HEK293 (cell line): ENCODE results near the gene TAS2R38.
"Not testable (repeated sequence)": the region's sequence is repeated elsewhere in the genome, so short reads cannot be mapped to it uniquely, and the experiment has no call there.

Source experiments
- CTCF ChIA-PET: fragments of 350-600 bp; formaldehyde crosslinking; extraction: SDS; loops from one replicate; lab custom pipeline; 2021; ENCODE audit warnings: antibody characterized with exemption; lab: Yijun Ruan, JAX
- POLR2A ChIA-PET: fragments of 300-600 bp; formaldehyde crosslinking; extraction: SDS; loops from one replicate; lab custom pipeline; 2020; ENCODE audit warnings: antibody characterized with exemption, inconsistent platforms; lab: Yijun Ruan, JAX
- H3K27ac ChIP-seq: fragments of 200-500 bp; sonication (Bioruptor generic); 2 replicates; pipeline ENCODE4 v1.5.1; 2014; ENCODE audit warnings: low read depth, low read length, control low read depth, inconsistent platforms; ENCODE audit errors: extremely low read depth
- H3K36me3 ChIP-seq, 2 experiments: fragments of 200-500 bp in 1 of 2; sonication (Bioruptor generic) in 1 of 2; 1 replicate in 1 of 2; 2 replicates in 1 of 2; pipeline ENCODE4 v1.5.1; 2014 to 2017; ENCODE audit warnings: inconsistent platforms in 2 of 2, low read length in 2 of 2; ENCODE audit not compliant: control insufficient read depth in 2 of 2, insufficient read depth in 1 of 2
- H3K4me1 ChIP-seq: fragments of 200-500 bp; sonication (Bioruptor generic); 2 replicates; pipeline ENCODE4 v1.5.1; 2014; ENCODE audit warnings: mild to moderate bottlenecking, low read length, inconsistent platforms; ENCODE audit not compliant: control insufficient read depth, insufficient read depth
- H3K4me3 ChIP-seq: 2 replicates; pipeline ENCODE4 v1.5.1; 2011; ENCODE audit warnings: low read depth, mild to moderate bottlenecking, control low read depth, low read length, moderate library complexity
- H3K9me3 ChIP-seq: fragments of 200-500 bp; sonication (Bioruptor generic); 2 replicates; pipeline ENCODE4 v1.5.1; 2014; ENCODE audit warnings: low read depth, low read length, inconsistent platforms; ENCODE audit not compliant: control insufficient read depth, insufficient read depth
- KLF1 ChIP-seq: fragments of 450-650 bp; formaldehyde crosslinking; IDR thresholded peaks from 2 replicates; pipeline ENCODE4 v1.5.1; 2016; ENCODE audit warnings: missing biosample characterization, missing genetic modification characterization
- KLF8 ChIP-seq: fragments of 450-650 bp; formaldehyde crosslinking; IDR thresholded peaks from 2 replicates; pipeline ENCODE4 v1.5.1; 2016; ENCODE audit warnings: missing biosample characterization, missing genetic modification characterization
- OSR2 ChIP-seq: fragments of 450-650 bp; formaldehyde crosslinking; IDR thresholded peaks from 2 replicates; pipeline ENCODE4 v1.5.1; 2016; ENCODE audit warnings: missing biosample characterization, missing genetic modification characterization
- PRDM10 ChIP-seq: fragments of 450-650 bp; formaldehyde crosslinking; IDR thresholded peaks from 2 replicates; pipeline ENCODE4 v1.5.1; 2016; ENCODE audit warnings: missing biosample characterization, missing genetic modification characterization
- ZNF202 ChIP-seq: fragments of 450-650 bp; formaldehyde crosslinking; IDR thresholded peaks from 2 replicates; pipeline ENCODE4 v1.5.1; 2016; ENCODE audit warnings: missing biosample characterization, missing genetic modification characterization, borderline replicate concordance
- ZNF558 ChIP-seq: fragments of 450-650 bp; formaldehyde crosslinking; IDR thresholded peaks from 2 replicates; pipeline ENCODE4 v1.5.1; 2016; ENCODE audit warnings: missing biosample characterization, missing genetic modification characterization
- ZNF707 ChIP-seq: fragments of 450-650 bp; formaldehyde crosslinking; IDR thresholded peaks from 2 replicates; pipeline ENCODE4 v1.5.1; 2016; ENCODE audit warnings: missing biosample characterization, missing genetic modification characterization
- ZSCAN5A ChIP-seq: fragments of 450-650 bp; formaldehyde crosslinking; IDR thresholded peaks from 2 replicates; pipeline ENCODE4 v1.5.1; 2016; ENCODE audit warnings: missing biosample characterization, missing genetic modification characterization
- TF ChIP-seq, protein P1 (sequence below): fragments of 450-650 bp; IDR thresholded peaks from 2 replicates; pipeline ENCODE4 v1.5.1; 2018; ENCODE audit warnings: missing biosample characterization, missing genetic modification characterization
- TF ChIP-seq, protein P2 (sequence below): fragments of 450-650 bp; formaldehyde crosslinking; IDR thresholded peaks from 2 replicates; pipeline ENCODE4 v1.5.1; 2016; ENCODE audit warnings: missing biosample characterization, missing genetic modification characterization, borderline replicate concordance
- TF ChIP-seq, protein P3 (sequence below): fragments of 450-650 bp; formaldehyde crosslinking; IDR thresholded peaks from 2 replicates; pipeline ENCODE4 v1.5.1; 2016; ENCODE audit warnings: missing biosample characterization, missing genetic modification characterization, borderline replicate concordance
- TF ChIP-seq, protein P4 (sequence below): fragments of 450-650 bp; formaldehyde crosslinking; IDR thresholded peaks from 2 replicates; pipeline ENCODE4 v1.5.1; 2017; ENCODE audit warnings: missing biosample characterization, missing genetic modification characterization
- TF ChIP-seq, protein P5 (sequence below): fragments of 450-650 bp; formaldehyde crosslinking; IDR thresholded peaks from 2 replicates; pipeline ENCODE4 v1.5.1; 2016; ENCODE audit warnings: missing biosample characterization, missing genetic modification characterization

Gene TAS2R38

GRCh38 chr7:141986923-141987322 lies 13.3 kb upstream of the TAS2R38 start:
- ChIA-PET CTCF (interaction anchor here (0.5 kb wide), 1 partner anchor 1310 kb away, joined by 3 read pairs; no protein-coding TSS in a partner anchor), POLR2A (no interaction called here)
- Histone ChIP-seq H3K36me3 (no peaks in the 10 kb centered on the region), H3K4me3 (no peak overlapping the region), H3K4me1 (no peaks in the 10 kb centered on the region), H3K27ac (no peak overlapping the region)
- TF ChIP-seq, protein P1, sequence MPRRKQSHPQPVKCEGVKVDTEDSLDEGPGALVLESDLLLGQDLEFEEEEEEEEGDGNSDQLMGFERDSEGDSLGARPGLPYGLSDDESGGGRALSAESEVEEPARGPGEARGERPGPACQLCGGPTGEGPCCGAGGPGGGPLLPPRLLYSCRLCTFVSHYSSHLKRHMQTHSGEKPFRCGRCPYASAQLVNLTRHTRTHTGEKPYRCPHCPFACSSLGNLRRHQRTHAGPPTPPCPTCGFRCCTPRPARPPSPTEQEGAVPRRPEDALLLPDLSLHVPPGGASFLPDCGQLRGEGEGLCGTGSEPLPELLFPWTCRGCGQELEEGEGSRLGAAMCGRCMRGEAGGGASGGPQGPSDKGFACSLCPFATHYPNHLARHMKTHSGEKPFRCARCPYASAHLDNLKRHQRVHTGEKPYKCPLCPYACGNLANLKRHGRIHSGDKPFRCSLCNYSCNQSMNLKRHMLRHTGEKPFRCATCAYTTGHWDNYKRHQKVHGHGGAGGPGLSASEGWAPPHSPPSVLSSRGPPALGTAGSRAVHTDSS (tag by site-specific recombination), result no peak
- no peak for TF ChIP-seq KLF8 (tag by site-specific recombination)
- TF ChIP-seq ZNF558 (tag by site-specific recombination), result no peak
- no peak for TF ChIP-seq ZNF202 (tag by site-specific recombination)
- no peak for TF ChIP-seq ZSCAN5A (tag by site-specific recombination)
- TF ChIP-seq, all 188 proteins: peak for 0
- no peaks in the 10 kb centered on the region for H3K9me3 ChIP-seq

DNA sequence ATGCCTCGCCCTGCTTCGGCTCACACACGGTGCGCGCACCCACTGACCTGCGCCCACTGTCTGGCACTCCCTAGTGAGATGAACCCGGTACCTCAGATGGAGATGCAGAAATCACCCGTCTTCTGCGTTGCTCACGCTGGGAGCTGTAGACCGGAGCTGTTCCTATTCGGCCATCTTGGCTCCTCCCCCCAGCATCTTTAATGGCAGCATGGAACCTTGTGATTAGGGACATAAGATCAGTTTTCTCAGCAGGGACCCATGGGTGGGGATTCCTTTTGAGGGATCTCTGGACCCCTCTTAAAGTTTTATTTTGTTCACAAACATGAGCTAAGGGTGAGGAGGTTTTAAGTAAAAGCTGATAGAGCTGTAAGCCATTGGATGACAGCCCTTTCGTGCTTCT lies 12.4 kb upstream of the TAS2R38 start:
- H3K27ac ChIP-seq, H3K4me1 ChIP-seq, H3K4me3 ChIP-seq, H3K36me3 ChIP-seq, H3K9me3 ChIP-seq, POLR2A ChIA-PET: not testable (repeated sequence)
- CTCF ChIA-PET, result interaction anchor here (1.0 kb wide), 1 partner anchor 10 kb away, joined by 8 read pairs; no protein-coding TSS in a partner anchor

DNA sequence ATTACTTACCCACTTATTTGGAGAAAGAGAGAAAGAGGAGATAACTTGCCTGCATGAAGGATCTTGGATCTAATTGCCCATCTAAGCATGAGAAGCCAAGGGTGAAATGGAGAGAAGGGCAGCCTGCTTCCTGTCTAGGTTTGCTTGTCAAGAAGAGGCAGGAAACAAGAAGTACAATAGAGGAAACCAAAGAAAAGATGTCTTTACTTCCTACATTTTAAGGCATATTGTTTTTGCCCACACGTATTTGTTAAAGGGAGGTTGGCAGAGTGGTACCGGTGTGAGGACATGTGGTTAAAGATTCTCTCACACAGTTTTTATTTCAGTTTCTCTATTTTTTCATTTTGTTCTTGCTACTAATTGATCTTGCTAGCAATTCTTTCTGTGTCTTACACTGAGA lies 6.0 kb upstream of the TAS2R38 start:
- no peak overlapping the region for H3K4me3 ChIP-seq
- no peak overlapping the region for H3K27ac ChIP-seq
- no peaks in the 10 kb centered on the region for H3K36me3 ChIP-seq
- ChIA-PET CTCF (no interaction called here), POLR2A (no interaction called here)
- no peaks in the 10 kb centered on the region for H3K9me3 ChIP-seq
- H3K4me1 ChIP-seq, result no peaks in the 10 kb centered on the region
- TF ChIP-seq, protein P2, sequence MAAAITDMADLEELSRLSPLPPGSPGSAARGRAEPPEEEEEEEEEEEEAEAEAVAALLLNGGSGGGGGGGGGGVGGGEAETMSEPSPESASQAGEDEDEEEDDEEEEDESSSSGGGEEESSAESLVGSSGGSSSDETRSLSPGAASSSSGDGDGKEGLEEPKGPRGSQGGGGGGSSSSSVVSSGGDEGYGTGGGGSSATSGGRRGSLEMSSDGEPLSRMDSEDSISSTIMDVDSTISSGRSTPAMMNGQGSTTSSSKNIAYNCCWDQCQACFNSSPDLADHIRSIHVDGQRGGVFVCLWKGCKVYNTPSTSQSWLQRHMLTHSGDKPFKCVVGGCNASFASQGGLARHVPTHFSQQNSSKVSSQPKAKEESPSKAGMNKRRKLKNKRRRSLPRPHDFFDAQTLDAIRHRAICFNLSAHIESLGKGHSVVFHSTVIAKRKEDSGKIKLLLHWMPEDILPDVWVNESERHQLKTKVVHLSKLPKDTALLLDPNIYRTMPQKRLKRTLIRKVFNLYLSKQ (tag by site-specific recombination), result no peak
- TF ChIP-seq PRDM10 (no peak), ZNF707 (tag by site-specific recombination) (no peak), ZNF202 (tag by site-specific recombination) (no peak), KLF1 (no peak), OSR2 (tag by site-specific recombination) (no peak)
- TF ChIP-seq, protein P3, sequence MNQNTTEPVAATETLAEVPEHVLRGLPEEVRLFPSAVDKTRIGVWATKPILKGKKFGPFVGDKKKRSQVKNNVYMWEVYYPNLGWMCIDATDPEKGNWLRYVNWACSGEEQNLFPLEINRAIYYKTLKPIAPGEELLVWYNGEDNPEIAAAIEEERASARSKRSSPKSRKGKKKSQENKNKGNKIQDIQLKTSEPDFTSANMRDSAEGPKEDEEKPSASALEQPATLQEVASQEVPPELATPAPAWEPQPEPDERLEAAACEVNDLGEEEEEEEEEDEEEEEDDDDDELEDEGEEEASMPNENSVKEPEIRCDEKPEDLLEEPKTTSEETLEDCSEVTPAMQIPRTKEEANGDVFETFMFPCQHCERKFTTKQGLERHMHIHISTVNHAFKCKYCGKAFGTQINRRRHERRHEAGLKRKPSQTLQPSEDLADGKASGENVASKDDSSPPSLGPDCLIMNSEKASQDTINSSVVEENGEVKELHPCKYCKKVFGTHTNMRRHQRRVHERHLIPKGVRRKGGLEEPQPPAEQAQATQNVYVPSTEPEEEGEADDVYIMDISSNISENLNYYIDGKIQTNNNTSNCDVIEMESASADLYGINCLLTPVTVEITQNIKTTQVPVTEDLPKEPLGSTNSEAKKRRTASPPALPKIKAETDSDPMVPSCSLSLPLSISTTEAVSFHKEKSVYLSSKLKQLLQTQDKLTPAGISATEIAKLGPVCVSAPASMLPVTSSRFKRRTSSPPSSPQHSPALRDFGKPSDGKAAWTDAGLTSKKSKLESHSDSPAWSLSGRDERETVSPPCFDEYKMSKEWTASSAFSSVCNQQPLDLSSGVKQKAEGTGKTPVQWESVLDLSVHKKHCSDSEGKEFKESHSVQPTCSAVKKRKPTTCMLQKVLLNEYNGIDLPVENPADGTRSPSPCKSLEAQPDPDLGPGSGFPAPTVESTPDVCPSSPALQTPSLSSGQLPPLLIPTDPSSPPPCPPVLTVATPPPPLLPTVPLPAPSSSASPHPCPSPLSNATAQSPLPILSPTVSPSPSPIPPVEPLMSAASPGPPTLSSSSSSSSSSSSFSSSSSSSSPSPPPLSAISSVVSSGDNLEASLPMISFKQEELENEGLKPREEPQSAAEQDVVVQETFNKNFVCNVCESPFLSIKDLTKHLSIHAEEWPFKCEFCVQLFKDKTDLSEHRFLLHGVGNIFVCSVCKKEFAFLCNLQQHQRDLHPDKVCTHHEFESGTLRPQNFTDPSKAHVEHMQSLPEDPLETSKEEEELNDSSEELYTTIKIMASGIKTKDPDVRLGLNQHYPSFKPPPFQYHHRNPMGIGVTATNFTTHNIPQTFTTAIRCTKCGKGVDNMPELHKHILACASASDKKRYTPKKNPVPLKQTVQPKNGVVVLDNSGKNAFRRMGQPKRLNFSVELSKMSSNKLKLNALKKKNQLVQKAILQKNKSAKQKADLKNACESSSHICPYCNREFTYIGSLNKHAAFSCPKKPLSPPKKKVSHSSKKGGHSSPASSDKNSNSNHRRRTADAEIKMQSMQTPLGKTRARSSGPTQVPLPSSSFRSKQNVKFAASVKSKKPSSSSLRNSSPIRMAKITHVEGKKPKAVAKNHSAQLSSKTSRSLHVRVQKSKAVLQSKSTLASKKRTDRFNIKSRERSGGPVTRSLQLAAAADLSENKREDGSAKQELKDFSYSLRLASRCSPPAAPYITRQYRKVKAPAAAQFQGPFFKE (tag by site-specific recombination), result no peak
- TF ChIP-seq, protein P4, sequence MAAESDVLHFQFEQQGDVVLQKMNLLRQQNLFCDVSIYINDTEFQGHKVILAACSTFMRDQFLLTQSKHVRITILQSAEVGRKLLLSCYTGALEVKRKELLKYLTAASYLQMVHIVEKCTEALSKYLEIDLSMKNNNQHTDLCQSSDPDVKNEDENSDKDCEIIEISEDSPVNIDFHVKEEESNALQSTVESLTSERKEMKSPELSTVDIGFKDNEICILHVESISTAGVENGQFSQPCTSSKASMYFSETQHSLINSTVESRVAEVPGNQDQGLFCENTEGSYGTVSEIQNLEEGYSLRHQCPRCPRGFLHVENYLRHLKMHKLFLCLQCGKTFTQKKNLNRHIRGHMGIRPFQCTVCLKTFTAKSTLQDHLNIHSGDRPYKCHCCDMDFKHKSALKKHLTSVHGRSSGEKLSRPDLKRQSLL, result no peak
- TF ChIP-seq, protein P5, sequence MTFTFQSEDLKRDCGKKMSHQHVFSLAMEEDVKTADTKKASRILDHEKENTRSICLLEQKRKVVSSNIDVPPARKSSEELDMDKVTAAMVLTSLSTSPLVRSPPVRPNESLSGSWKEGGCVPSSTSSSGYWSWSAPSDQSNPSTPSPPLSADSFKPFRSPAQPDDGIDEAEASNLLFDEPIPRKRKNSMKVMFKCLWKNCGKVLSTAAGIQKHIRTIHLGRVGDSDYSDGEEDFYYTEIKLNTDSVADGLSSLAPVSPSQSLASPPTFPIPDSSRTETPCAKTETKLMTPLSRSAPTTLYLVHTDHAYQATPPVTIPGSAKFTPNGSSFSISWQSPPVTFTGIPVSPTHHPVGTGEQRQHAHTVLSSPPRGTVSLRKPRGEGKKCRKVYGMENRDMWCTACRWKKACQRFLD, result no peak
